ENCODE results near the gene SPATA33. TPM values are rescaled to one million over a fixed set of nuclear protein-coding genes. Genes with fewer than 3 reads are reported as not detected.

SPATA33 gene
- total RNA-seq, 4 donors from 2014 or later: 4.4 to 10.1 (median 7.4) TPM

- H3K9me3 ChIP-seq: no peaks in the 10 kb centered on the region
- no peak overlapping the region for H3K4me3 ChIP-seq
- no peaks in the 10 kb centered on the region for H3K36me3 ChIP-seq
- no peak overlapping the region for H3K27ac ChIP-seq
- in situ Hi-C loops (cut with MboI; ENCODE audit: low pct_ligation_motif_present in 1 of 4, low pct_unique_long_range_greater_than_20kb in 1 of 4, low sequenced_read_pairs in 3 of 4) (no loop called here), intact Hi-C loops (cut with DNase I; ENCODE audit: low total_unique reads) (no loop called here)
- DNase-seq: no peak
- H3K4me1 ChIP-seq: no peaks in the 10 kb centered on the region
- TF ChIP-seq POLR2A (IDR thresholded peaks at IDR 0.05) (no peak), POLR2AphosphoS5 (IDR thresholded peaks at IDR 0.05) (no peak), EP300 (IDR thresholded peaks at IDR 0.05; ENCODE audit: low read depth) (no peak)
- TF ChIP-seq, protein P1, sequence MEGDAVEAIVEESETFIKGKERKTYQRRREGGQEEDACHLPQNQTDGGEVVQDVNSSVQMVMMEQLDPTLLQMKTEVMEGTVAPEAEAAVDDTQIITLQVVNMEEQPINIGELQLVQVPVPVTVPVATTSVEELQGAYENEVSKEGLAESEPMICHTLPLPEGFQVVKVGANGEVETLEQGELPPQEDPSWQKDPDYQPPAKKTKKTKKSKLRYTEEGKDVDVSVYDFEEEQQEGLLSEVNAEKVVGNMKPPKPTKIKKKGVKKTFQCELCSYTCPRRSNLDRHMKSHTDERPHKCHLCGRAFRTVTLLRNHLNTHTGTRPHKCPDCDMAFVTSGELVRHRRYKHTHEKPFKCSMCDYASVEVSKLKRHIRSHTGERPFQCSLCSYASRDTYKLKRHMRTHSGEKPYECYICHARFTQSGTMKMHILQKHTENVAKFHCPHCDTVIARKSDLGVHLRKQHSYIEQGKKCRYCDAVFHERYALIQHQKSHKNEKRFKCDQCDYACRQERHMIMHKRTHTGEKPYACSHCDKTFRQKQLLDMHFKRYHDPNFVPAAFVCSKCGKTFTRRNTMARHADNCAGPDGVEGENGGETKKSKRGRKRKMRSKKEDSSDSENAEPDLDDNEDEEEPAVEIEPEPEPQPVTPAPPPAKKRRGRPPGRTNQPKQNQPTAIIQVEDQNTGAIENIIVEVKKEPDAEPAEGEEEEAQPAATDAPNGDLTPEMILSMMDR (IDR thresholded peaks at IDR 0.05): no peak
- peaks cover 74% of the 10 kb centered on the region for H3K27me3 ChIP-seq
- WGBS, 2 donors (ENCODE audit: low coverage in 1 of 2): 77% methylated on average over 11 of the region's 12 CpGs; no CpG with 5 or more reads in 1 of the 2 donors
Measured at GRCh38 chr16:89619840-89620239, 37.8 kb upstream of the SPATA33 start.

- 33 to 82% methylated on average over 1 to 16 of the region's 16 CpGs for WGBS, 2 donors (ENCODE audit: low coverage in 1 of 2)
- intact Hi-C loops (cut with DNase I; ENCODE audit: low total_unique reads) (no loop called here), in situ Hi-C loops (cut with MboI; ENCODE audit: low pct_ligation_motif_present in 1 of 4, low pct_unique_long_range_greater_than_20kb in 1 of 4, low sequenced_read_pairs in 3 of 4) (no loop called here)
- Histone ChIP-seq H3K27me3 (peaks cover 74% of the 10 kb centered on the region), H3K4me3 (no peak overlapping the region), H3K9me3 (no peaks in the 10 kb centered on the region), H3K4me1 (no peaks in the 10 kb centered on the region), H3K27ac (no peak overlapping the region), H3K36me3 (no peaks in the 10 kb centered on the region)
- no peak for TF ChIP-seq POLR2A (IDR thresholded peaks at IDR 0.05)
- TF ChIP-seq EP300 (IDR thresholded peaks at IDR 0.05; ENCODE audit: low read depth): no peak
- TF ChIP-seq, protein P1 (IDR thresholded peaks at IDR 0.05): no peak
- TF ChIP-seq POLR2AphosphoS5 (IDR thresholded peaks at IDR 0.05): no peak
- DNase-seq: no peak
Measured at GRCh38 chr16:89620406-89620841, 37.2 kb upstream of the SPATA33 start.

GRCh38 chr16:89621136-89621697, 36.4 kb upstream of the SPATA33 start:
- 89% methylated on average over 18 of the region's 18 CpGs; no CpG with 5 or more reads in 1 of the 2 donors for WGBS, 2 donors (ENCODE audit: low coverage in 1 of 2)
- H3K9me3 ChIP-seq: no peaks in the 10 kb centered on the region
- TF ChIP-seq, protein P1 (IDR thresholded peaks at IDR 0.05): no peak
- no peak for TF ChIP-seq POLR2AphosphoS5 (IDR thresholded peaks at IDR 0.05)
- no peak for TF ChIP-seq POLR2A (IDR thresholded peaks at IDR 0.05)
- no peak for TF ChIP-seq EP300 (IDR thresholded peaks at IDR 0.05; ENCODE audit: low read depth)
- in situ Hi-C loops (cut with MboI; ENCODE audit: low pct_ligation_motif_present in 1 of 4, low pct_unique_long_range_greater_than_20kb in 1 of 4, low sequenced_read_pairs in 3 of 4) (no loop called here), intact Hi-C loops (cut with DNase I; ENCODE audit: low total_unique reads) (no loop called here)
- peaks cover 70% of the 10 kb centered on the region for H3K27me3 ChIP-seq
- no peak overlapping the region for H3K27ac ChIP-seq
- no peaks in the 10 kb centered on the region for H3K4me1 ChIP-seq
- DNase-seq: no peak
- H3K36me3 ChIP-seq: no peaks in the 10 kb centered on the region
- H3K4me3 ChIP-seq: no peak overlapping the region

- H3K9me3 ChIP-seq: no peaks in the 10 kb centered on the region
- no peak for TF ChIP-seq POLR2A (IDR thresholded peaks at IDR 0.05)
- TF ChIP-seq EP300 (IDR thresholded peaks at IDR 0.05; ENCODE audit: low read depth): no peak
- TF ChIP-seq, protein P1 (IDR thresholded peaks at IDR 0.05): no peak
- no peak for TF ChIP-seq POLR2AphosphoS5 (IDR thresholded peaks at IDR 0.05)
- H3K4me3 ChIP-seq: no peak overlapping the region
- H3K4me1 ChIP-seq: no peaks in the 10 kb centered on the region
- in situ Hi-C loops (cut with MboI; ENCODE audit: low pct_ligation_motif_present in 1 of 4, low pct_unique_long_range_greater_than_20kb in 1 of 4, low sequenced_read_pairs in 3 of 4) (no loop called here), intact Hi-C loops (cut with DNase I; ENCODE audit: low total_unique reads) (no loop called here)
- H3K27ac ChIP-seq: no peak overlapping the region
- DNase-seq: no peak
- 82% methylated on average over 32 of the region's 32 CpGs; no CpG with 5 or more reads in 1 of the 2 donors for WGBS, 2 donors (ENCODE audit: low coverage in 1 of 2)
- peaks cover 69% of the 10 kb centered on the region for H3K27me3 ChIP-seq
- no peaks in the 10 kb centered on the region for H3K36me3 ChIP-seq
Measured at GRCh38 chr16:89621698-89622409, 35.8 kb upstream of the SPATA33 start.

Measured in transverse colon (tissue), 4 donors.